GM21390 (cell line): ENCODE measurements around the gene CCNK.

Experiments
- ATAC-seq: cut with Tn5 transposase; IDR thresholded peaks from one replicate; pipeline ENCODE4 v1.9.1; 2021; ENCODE audit not compliant: unreplicated experiment

Gene CCNK

DNA sequence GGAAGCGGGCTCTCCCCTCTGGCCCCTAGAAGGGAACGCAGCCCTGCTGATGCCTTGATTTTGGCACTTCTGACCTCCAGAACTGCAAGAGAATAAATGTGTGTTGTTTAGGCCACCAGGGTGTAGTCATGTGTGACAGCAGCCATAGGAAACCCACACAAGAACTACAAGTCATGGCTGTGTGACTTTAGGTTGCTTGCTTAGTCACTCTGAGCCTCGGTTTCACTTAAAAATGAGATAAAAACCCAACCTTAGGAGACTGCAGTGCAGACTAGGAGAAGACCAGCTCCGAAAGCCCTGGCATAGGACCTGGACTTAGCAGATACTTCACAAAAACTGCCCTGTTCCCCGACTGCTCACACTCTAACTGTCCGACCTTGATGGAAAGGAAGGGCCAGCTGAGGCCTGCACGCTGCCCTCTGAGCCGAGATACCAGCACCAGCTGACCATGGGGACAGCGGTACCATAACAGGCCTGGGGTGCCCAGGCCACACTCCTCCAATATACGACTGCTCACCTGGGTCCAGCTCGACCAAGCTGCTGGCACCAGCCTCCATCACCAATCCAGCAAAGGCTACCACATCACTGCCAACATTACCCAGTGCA lies 69.3 kb downstream of the CCNK start:
- ATAC-seq: no peak

DNA sequence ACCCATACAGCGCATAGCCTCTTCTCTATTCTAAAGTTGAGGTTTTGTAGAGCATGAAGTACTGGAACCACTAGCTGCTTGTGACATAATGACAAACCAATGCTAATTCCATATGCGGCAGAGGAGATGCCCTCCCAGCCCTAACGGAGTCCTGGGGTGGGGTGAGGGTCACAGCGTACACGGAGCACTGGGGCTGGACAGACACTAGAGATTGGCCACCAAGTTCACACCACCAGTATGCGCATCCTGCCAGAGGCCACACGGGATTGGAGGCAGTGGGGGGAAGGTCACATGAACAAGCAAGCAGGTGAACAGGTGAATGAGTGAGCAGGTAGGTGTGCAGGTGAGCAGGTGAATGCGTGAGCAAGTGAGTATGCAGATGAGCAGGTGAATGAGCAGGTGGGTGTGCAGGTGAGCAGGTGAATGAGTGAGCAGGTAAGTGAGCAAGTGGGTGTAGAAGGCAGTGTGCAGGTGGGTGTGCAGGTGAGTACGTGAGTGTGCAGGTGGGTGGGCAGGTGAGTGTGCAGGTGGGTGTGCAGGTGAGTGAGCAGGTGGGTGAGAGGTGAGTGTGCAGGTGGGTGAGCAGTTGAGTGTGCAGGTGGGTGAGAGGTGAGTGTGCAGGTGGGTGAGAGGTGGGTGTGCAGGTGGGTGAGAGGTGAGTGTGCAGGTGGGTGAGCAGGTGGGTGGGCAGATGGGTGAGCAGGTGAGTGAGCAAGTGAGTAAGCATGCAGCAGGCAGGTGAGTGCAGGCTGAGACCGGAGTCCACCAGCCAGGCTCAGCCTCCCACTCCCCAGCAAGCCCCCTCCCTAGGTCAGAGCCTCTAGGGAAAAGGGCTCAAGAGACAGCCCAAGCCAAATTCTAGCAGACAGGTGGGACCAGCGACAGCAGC lies 70.1 kb downstream of the CCNK start:
- no peak for ATAC-seq

DNA sequence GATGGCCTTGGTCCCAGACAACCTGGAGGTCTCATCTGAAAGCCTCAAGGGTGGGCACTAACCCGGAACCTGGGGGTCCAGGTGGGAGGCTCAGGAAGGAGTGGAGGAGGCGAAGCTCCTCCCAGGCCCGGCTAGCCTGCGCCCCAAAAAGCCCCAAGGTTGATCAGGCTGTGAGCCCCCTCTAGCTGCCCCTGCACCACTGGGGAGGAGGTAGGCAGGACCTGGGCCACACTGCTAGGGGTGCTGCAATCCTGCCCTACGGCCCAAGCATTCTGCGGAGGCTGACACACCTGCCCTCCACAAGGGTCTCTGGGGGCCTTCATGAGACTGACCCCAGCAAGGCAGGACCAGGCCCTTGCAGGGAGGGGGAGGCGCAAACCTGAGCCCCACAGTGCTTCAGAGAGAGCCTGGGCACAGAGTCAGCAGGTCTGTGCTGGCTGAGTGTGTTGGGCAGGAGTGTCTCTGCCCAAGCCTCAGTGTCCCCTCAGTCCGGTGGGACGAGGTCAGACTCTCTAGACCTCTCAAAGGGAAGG lies 70.9 kb downstream of the CCNK start:
- ATAC-seq: no peak

DNA sequence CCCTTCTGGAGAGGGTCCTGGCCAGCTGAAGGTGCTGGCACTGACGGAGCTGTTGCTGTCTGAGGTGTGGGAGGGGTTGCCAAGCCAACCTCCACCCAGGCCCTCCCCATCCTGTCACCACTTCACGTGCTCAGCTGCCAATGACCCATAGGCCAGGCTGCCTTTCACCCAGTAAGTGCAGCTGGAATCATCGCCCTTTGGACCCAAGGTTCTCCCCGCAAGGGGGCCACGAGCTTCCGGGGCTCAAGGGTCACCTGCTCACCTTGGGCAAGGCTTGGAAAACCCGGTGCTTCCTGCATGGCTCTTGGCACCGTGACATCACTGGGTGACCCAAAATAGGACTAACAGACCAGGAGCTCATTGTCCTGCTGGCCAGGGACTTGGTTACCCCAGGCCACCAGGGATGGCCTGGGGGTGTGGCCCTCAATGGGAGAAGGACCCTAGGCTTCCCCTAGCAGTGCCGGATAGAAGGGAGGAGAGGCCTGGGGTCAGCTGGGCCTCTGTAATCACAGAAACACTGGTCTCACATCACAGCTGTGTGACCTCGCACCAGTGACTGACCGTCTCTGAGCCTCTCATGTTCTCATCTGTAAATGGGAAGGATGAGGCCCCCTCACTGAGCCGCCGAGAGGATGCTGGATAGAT lies 71.5 kb downstream of the CCNK start:
- no peak for ATAC-seq

DNA sequence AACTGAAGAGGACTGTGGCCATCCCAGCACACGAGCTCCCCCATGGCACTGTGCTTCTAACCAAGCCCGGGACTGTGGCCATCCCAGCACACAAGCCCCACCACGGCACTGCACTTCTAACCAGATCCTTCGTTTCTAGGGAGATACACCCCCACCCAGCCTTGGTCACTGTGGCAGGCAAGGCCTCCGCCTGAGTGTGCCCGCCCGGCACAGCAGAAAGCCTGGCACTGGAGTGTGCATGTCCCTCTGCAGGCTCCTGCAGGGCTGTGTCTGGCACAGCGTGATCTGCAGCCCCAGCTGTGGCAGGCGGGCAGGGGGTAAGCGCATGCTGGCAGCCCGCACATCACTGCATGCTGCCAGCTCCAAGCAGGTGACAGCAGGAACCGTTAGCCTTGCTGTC lies 73.0 kb downstream of the CCNK start:
- ATAC-seq: no peak

DNA sequence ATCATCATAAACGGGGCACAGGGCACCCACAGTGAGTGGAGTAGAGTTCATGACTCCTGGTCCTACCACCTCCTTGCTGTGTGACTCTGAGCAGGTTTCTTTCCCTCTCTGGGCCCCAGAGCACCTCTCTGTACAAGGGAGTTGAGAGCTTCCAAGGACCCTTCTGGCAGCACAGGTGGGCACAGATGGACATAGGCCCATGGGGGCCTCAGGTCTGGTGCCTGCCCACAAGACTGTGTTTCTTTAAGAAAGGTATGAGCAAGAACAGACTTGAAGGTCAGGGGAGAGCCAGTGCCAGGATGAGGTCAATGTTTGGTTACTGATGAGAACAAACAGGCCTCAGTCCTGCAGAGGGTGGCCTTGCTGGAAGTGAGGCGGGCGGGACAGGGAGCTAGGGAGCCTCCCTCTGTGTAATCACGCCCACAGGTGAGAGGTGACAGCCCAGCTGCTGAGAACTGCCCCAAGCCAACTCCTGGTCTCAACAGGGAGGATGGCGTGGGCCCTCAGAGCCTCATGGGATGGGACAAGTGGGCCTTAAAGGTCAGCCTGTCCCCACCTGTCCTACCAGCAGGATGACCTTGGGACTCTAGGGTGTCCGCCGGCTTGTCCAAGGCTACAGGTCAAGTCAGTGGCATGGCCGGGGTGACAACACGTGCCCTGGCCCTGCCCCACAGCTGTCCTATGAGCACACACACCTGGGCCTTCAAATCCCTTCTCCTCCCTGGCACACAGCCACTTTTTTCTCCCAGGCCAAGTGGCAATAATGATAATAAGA lies 73.7 kb downstream of the CCNK start:
- ATAC-seq: no peak

DNA sequence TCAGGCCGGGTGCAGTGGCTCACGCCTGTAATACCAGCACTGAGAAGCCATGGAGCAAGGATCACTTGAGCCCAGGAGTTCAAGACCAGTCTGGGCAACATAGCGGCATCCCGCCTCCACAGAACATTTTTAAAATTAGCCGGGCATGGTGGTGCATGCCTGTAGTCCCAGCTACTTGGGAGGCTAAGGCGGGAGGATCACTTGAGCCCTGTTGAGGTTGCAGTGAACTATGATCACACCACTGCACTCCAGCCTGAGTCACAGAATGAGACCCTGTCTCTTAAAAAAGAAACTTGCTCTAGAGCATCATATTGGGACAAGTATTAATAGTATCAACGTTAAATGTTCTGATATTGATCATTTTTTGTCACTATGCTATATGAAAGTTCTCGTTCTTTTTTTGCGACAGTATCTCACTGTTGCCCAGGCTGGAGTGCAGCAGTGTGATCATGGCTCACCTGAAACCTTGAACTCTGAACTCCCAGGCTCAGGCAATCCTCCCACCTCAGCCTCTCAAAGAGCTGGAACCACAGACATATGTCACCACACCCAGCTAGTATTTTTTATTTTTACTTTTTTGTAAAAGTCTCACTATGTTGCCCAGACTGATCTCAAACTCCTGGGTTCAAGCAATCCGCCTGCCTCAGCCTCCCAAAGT lies 75.1 kb downstream of the CCNK start:
- ATAC-seq: no peak

DNA sequence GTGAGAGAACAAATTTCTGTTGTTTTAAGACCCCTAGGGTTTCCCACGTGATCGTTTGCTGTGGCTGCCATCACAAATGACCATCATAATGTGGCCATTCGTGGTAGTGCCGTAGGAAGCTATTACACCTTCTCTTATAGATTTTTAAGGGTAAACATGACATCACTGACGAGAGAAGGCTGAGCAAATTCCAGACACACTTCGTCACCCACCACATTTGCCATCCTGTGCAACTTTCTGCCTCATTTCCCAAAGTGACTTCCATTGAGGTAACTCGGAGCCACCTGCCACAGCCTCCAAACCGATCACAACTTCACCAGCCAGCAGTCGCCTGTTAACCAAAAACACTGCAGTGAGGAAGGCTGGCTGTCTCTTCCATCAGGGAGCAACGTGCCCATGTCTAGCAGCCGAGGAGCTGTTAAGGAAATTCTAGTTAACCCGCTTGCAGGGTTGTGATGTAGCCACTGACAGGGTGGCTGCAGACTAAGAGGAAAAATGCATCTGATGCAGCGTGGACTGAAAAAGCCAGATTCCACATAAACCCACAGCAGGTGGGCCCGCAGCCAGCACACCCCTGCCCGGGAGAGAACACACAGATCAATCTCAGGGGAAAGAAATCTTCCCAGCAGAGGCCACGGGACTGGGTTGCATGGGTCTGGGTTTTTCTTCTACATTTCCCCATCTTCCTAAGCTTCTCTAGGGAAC lies 78.2 kb downstream of the CCNK start:
- no peak for ATAC-seq

DNA sequence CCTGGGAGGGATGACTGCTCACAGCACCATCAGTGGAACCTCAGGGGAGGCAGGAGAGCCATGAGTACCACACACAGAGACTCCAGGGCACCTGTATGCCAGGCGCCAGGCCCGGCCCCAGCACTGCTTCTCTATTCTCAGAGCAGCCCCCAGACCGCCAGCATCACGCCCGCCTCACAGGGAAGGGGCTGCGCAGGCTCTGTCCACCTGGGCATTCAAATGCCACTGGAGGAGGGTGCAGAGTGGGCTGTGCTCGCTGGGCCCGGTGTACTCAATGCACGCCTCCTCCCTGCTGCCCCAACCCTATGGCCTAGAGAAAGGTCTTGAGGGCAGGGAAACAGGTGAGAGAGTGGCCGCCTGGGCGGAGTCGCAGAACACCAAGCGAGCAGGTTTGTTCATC lies 79.2 kb downstream of the CCNK start:
- no peak for ATAC-seq

DNA sequence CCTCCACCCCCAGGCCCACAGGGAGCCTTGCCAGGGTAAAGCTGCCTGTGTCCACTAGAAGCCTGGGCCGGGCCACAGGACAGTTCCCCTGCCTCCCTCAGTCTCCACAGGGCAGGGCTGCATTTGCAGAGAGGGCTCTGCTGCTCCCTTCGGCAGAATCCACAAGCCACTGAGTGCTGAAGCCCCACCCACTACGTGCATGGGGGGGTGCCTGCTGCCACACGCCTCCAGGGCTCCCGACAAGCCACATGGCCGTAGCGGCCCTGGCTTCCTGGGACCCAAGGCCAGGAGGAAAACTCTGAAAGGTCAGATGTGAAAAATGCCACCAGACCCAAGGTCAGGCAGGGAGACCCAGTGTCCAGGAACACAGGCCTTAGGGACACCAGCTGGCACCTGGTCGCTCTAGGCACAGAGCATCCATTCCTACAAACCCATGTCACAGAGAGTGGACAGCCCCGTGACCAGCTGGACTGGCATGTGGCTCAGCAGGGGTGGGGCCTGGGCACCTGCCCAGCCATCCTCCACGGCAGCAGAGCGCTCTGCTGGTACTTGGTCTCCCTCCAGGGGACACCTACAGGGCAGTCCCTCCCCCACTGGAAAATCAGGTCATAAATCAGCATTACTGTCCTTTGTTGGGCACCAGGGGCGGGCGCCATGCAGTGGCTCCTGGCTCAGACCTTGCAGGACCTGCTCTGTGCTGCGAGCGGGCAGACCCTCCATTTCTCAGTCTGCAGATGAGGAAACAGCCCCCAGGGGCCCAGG lies 79.9 kb downstream of the CCNK start:
- ATAC-seq: no peak

DNA sequence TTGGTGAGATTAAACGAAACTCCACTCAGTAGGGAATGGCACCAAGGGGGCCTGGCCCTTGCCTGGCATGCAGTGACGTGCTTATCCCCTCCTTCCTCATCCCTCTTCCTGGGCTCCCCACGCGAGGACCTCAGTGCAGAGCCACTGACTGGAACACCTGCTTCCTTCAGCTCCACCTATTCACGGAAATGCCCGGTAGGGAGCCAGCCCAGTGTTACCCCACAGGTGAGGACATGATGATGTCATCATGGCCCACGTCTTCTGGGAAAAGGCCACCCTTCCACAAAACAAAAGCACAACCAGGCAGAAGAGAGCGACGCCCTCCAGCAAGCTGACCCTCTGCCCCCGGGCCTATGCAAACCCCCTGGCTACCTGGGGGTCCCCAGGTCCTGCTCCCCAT lies 80.7 kb downstream of the CCNK start:
- ATAC-seq: no peak
